ENCODE data around the gene CHST2.
"Not testable (repeated sequence)": the region's sequence is repeated elsewhere in the genome, so short reads cannot be mapped to it uniquely, and the experiment has no call there.

- TF ChIP-seq YY1 (IDR thresholded peaks at IDR 0.05; ENCODE audit: insufficient read depth, insufficient read length); ZNF274 (IDR thresholded peaks at IDR 0.05; ENCODE audit: low read depth, low read length); SUZ12 (IDR thresholded peaks at IDR 0.05; ENCODE audit: extremely low read depth, insufficient read depth, insufficient read length): not testable (repeated sequence)
These were observed 45.6 kb upstream of the CHST2 start for GRCh38 chr3:143073983-143074382.

Data from NT2/D1 (cell line).